Upper lobe of left lung (tissue), 4 donors: ENCODE measurements around the gene IVL.

ENCODE experiments used
- EP300 ChIP-seq, 4 donors: sonication (generic); formaldehyde crosslinking; IDR thresholded peaks; one replicate each; pipeline ENCODE4 v1.5.1; 2017; ENCODE audit warnings: antibody characterized with exemption in 4 of 4, control low read depth in 2 of 4
- TF ChIP-seq, protein P1 (sequence below), 6 experiments: fragments of 450-650 bp in 4 of 6; fragments of 200-600 bp in 2 of 6; sonication (generic) in 2 of 6; IDR thresholded peaks; one replicate each; pipeline ENCODE4 v1.5.1; 2016 to 2019; ENCODE audit warnings: antibody characterized with exemption in 6 of 6

DNA sequence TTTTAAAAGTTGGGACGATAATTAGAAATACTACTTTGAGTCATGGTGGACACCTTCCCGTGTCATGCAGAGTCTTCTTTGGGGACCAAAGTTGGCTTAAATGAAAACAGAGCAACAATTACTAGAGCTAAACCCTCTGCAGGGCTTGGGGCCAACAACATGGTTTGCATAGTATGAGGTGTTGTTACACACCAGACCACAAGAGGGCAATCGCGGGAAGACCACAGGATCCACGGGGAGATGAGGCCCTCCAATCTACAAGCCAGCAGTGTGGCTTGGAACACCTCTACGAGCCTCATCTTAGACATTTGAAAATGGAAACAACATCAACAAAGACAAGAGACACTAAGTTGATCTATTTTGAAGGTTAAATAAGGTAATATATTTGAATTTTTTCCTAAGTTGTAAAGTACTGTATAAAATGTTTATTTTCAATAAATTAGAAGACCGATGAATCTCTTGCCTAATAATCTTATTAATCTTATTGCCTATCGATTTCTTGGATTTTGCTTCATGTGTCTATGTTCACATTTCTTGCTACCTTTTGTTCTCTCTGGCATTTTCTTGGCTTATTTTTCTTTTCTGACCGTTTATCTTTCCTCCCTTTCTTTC is 38.4 kb upstream of the IVL start:
- TF ChIP-seq EP300 (IDR thresholded peaks at IDR 0.05), result no peak
- TF ChIP-seq, protein P1, sequence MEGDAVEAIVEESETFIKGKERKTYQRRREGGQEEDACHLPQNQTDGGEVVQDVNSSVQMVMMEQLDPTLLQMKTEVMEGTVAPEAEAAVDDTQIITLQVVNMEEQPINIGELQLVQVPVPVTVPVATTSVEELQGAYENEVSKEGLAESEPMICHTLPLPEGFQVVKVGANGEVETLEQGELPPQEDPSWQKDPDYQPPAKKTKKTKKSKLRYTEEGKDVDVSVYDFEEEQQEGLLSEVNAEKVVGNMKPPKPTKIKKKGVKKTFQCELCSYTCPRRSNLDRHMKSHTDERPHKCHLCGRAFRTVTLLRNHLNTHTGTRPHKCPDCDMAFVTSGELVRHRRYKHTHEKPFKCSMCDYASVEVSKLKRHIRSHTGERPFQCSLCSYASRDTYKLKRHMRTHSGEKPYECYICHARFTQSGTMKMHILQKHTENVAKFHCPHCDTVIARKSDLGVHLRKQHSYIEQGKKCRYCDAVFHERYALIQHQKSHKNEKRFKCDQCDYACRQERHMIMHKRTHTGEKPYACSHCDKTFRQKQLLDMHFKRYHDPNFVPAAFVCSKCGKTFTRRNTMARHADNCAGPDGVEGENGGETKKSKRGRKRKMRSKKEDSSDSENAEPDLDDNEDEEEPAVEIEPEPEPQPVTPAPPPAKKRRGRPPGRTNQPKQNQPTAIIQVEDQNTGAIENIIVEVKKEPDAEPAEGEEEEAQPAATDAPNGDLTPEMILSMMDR (IDR thresholded peaks at IDR 0.05), result peak; percentile 45 to 72 (median 62)
